ENCODE results near the gene DESI2.
"Not testable (repeated sequence)": the region's sequence is repeated elsewhere in the genome, so short reads cannot be mapped to it uniquely, and the experiment has no call there.

DNA sequence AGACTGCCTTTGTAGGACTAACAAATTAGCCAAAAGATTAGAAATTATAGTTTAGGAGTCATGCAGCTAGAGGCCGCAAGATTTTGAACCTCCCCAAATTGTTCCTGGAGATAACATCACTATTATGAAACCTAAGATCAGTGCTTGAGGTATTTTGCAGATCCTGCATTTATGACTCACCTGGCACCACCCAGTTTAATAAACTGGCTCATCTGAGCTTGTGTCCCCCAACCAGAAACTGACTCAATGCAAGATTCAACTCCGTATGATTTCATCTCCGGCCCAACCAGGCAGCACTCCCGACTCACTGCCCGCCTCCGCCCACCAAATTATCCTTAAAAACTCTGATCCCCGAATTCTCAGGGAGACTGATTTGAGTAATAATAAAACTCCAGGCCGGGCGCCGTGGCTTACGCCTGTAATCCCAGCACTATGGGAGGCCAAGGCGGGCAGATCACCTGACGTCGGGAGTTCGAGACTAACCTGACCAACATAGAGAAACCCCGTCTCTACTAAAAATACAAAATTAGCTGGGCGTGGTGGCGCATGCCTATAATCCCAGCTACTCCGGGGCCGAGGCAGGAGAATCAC, 87.2 kb downstream of the DESI2 start:
- not testable (repeated sequence) for TF ChIP-seq POLR2A (IDR thresholded peaks at IDR 0.05; ENCODE audit: low read depth, low read length); TAF1 (IDR thresholded peaks at IDR 0.05; ENCODE audit: borderline replicate concordance, low read depth, low read length); POLR2AphosphoS5 (IDR thresholded peaks at IDR 0.05; ENCODE audit: low read depth, low read length)

All from GM12892 (cell line).